MCF 10A (cell line): ENCODE data around the gene MTG2. TPM values are rescaled to one million over a fixed set of nuclear protein-coding genes. Genes with fewer than 3 reads are reported as not detected.

Experiments
- Bru-seq: library from RNA; stranded (reverse); fragments of 400-500 nt; gene quantifications from one replicate; lab custom pipeline; 2021; lab: Mats Ljungman, UMichigan
- BruChase-seq, 2 experiments: library from RNA; stranded (reverse); fragments of 400-500 nt; gene quantifications; one replicate each; lab custom pipeline; 2021; lab: Mats Ljungman, UMichigan
- BruUV-seq: library from RNA; stranded (reverse); fragments of 400-500 nt; replicated peaks from 2 replicates; lab custom pipeline; 2021; lab: Mats Ljungman, UMichigan
- CTCF ChIA-PET: fragments of 300-600 bp; sonication (Branson Sonifier 250); formaldehyde crosslinking; extraction: SDS; loops from one replicate; lab custom pipeline; 2021; ENCODE audit warnings: antibody characterized with exemption, inconsistent platforms; lab: Yijun Ruan, JAX
- POLR2A ChIA-PET: fragments of 300-600, 350-650 bp; sonication (Branson Sonifier 250); formaldehyde crosslinking; extraction: SDS; loops from one replicate; lab custom pipeline; 2020; ENCODE audit warnings: antibody characterized with exemption, inconsistent platforms; lab: Yijun Ruan, JAX
- DNase-seq: peaks from one replicate; pipeline ENCODE4 v3.0.0-alpha.2; 2018; ENCODE audit not compliant: unreplicated experiment
- H3K27ac Mint-ChIP-seq: one replicate; pipeline ENCODE4 v1.8.0; 2022; ENCODE audit warnings: mild to moderate bottlenecking, low read depth, mixed read lengths; ENCODE audit not compliant: unreplicated experiment
- H3K27me3 Mint-ChIP-seq: one replicate; pipeline ENCODE4 v1.8.0; 2022; ENCODE audit warnings: mixed read lengths; ENCODE audit not compliant: insufficient read depth, unreplicated experiment
- H3K36me3 Mint-ChIP-seq: one replicate; pipeline ENCODE4 v1.8.0; 2022; ENCODE audit warnings: mild to moderate bottlenecking, moderate library complexity, mixed read lengths; ENCODE audit not compliant: insufficient read depth, unreplicated experiment
- H3K4me1 Mint-ChIP-seq: one replicate; pipeline ENCODE4 v1.8.0; 2022; ENCODE audit warnings: mixed read lengths; ENCODE audit not compliant: insufficient read depth, unreplicated experiment
- H3K4me3 Mint-ChIP-seq: one replicate; pipeline ENCODE4 v1.8.0; 2022; ENCODE audit warnings: mild to moderate bottlenecking, moderate library complexity, mixed read lengths; ENCODE audit not compliant: unreplicated experiment
- H3K9me3 Mint-ChIP-seq: one replicate; pipeline ENCODE4 v1.8.0; 2022; ENCODE audit warnings: mixed read lengths; ENCODE audit not compliant: unreplicated experiment
- CTCF ChIP-seq: fragments of 200-600 bp; IDR thresholded peaks from one replicate; pipeline ENCODE4 v1.8.0; 2022; ENCODE audit warnings: antibody characterized with exemption, mild to moderate bottlenecking; ENCODE audit not compliant: unreplicated experiment
- intact Hi-C: fragments of 100-400 bp; cut with micrococcal nuclease; formaldehyde crosslinking; loops from 2 replicates; pipeline ENCODE4 v1.14.1; 2022
- long read RNA-seq: library from polyadenylated mRNA; stranded (forward); transcript quantifications from one replicate; pipeline ENCODE4 v2.0.0, GENCODE V29; 2022
- total RNA-seq: library from RNA; stranded (reverse); gene quantifications from 2 replicates; pipeline ENCODE4 v1.2.3, GENCODE V29; 2022

Gene MTG2
- total RNA-seq (46.9 and 61.0 TPM in 2 replicates), Bru-seq, nascent RNA (percentile 76 among the genes with signal in this experiment), BruChase-seq, experiment 1, labeled RNA remaining after a 6-hour chase (percentile 80 among the genes with signal in this experiment), BruChase-seq, experiment 2, labeled RNA remaining after a 2-hour chase (percentile 81 among the genes with signal in this experiment)
- long read RNA-seq, transcript MTG2-201 (7 exons, 2,929 nt), result major isoform, 19 of 74 reads
- long read RNA-seq, partial matches to known transcripts, result 18 of 74 reads
- long read RNA-seq, other reads (novel, unspliced or antisense), result 34 of 74 reads

- CTCF ChIA-PET, result interaction anchor here (0.6 to 1.6 kb wide), 2 partner anchors 168 to 172 kb away, joined by 4 to 5 read pairs; no protein-coding TSS in a partner anchor
- H3K27me3 Mint-ChIP-seq, result no peaks in the 10 kb centered on the region
- no peaks in the 10 kb centered on the region for H3K9me3 Mint-ChIP-seq
- H3K36me3 Mint-ChIP-seq, result peaks cover 21% of the 10 kb centered on the region
- peak within 1 kb of the TSS; percentile 95 for H3K4me3 Mint-ChIP-seq
- TSS peak; percentile 78 for BruUV-seq
- peak; percentile 94 for DNase-seq
- POLR2A ChIA-PET, result interaction anchor here (0.7 to 2.9 kb wide), 19 partner anchors 9 to 558 kb away, joined by 3 to 8 read pairs (median 5); partner anchors contain the start of genes LSM14B, OSBPL2, PSMA7 and RPS21
- peak within 1 kb of the TSS; percentile 99 for H3K27ac Mint-ChIP-seq
- TF ChIP-seq CTCF, result no peak
- intact Hi-C loops, result no loop called here
- peaks cover 19% of the 10 kb centered on the region for H3K4me1 Mint-ChIP-seq
Measured at GRCh38 chr20:62182469-62183425, at the start of gene MTG2. TSS of gene MTG2 (plus strand) at chr20:62183028. CDS start at chr20:62193421, 10,393 bp downstream.

- H3K36me3 Mint-ChIP-seq, result peaks cover 96% of the 10 kb centered on the region
- POLR2A ChIA-PET, result interaction anchor here (0.8 to 1.5 kb wide), 2 partner anchors 9 to 67 kb away, joined by 3 to 4 read pairs; no protein-coding TSS in a partner anchor
- intact Hi-C loops, result no loop called here
- no peak overlapping the region for H3K4me3 Mint-ChIP-seq
- H3K4me1 Mint-ChIP-seq, result peaks cover 9% of the 10 kb centered on the region
- H3K9me3 Mint-ChIP-seq, result no peaks in the 10 kb centered on the region
- TF ChIP-seq CTCF, result no peak
- no peak for DNase-seq
- H3K27me3 Mint-ChIP-seq, result no peaks in the 10 kb centered on the region
- no TSS peak for BruUV-seq
- no peak overlapping the region for H3K27ac Mint-ChIP-seq
- CTCF ChIA-PET, result interaction anchor here (0.7 to 6.0 kb wide), 5 partner anchors 8 to 1920 kb away, joined by 3 to 62 read pairs (median 3); no protein-coding TSS in a partner anchor
Measured at GRCh38 chr20:62133051-62133845, 49.6 kb upstream of the MTG2 start.

GRCh38 chr20:62133864-62134263 lies 49.0 kb upstream of the MTG2 start:
- no TSS peak for BruUV-seq
- intact Hi-C loops, result no loop called here
- ChIA-PET POLR2A (interaction anchor here (6.1 kb wide), 1 partner anchor 10 kb away, joined by 72 read pairs; the partner anchor contains the start of gene LSM14B), CTCF (interaction anchor here (0.7 to 6.0 kb wide), 5 partner anchors 10 to 1921 kb away, joined by 3 to 62 read pairs (median 4); no protein-coding TSS in a partner anchor)
- DNase-seq, result no peak
- Mint-ChIP-seq H3K36me3 (peaks cover 96% of the 10 kb centered on the region), H3K4me1 (peaks cover 9% of the 10 kb centered on the region), H3K4me3 (no peak overlapping the region), H3K27me3 (no peaks in the 10 kb centered on the region), H3K9me3 (no peaks in the 10 kb centered on the region), H3K27ac (no peak overlapping the region)
- TF ChIP-seq CTCF, result no peak
